ENCODE results near the gene PERCC1. TPM values are rescaled to one million over a fixed set of nuclear protein-coding genes. Genes with fewer than 3 reads are reported as not detected.

The PERCC1 gene
- total RNA-seq, 5 donors from 2014 or later (not counting 1 experiment from before 2014, with no cell fraction given) = 0.36 to 1.6 (median 0.90) TPM

- Histone ChIP-seq H3K27me3 (replicated peaks in 1 of 2; ENCODE audit: control insufficient read depth in 2 of 2, extremely low read depth in 1 of 2, insufficient read depth in 2 of 2, low read length in 1 of 2) (no peaks in the 10 kb centered on the region), H3K36me3 (ENCODE audit: control insufficient read depth in 2 of 2, extremely low read depth in 1 of 2, insufficient read depth in 1 of 2, low read length in 1 of 2) (peaks cover 7 to 13% of the 10 kb centered on the region in 2 donors), H3K4me1 (ENCODE audit: control insufficient read depth in 1 of 2, extremely low read depth in 1 of 2, insufficient read depth in 2 of 2, low read length in 2 of 2) (no peaks in the 10 kb centered on the region), H3K9me3 (no peaks in the 10 kb centered on the region), H3K4me3 (ENCODE audit: control insufficient read depth in 1 of 2, extremely low read depth in 1 of 2, low read length in 1 of 2) (no peak overlapping the region), H3K27ac (ENCODE audit: low read length) (no peak overlapping the region)
- Mint-ChIP-seq H3K27me3 (no peaks in the 10 kb centered on the region), H3K27ac (no peak overlapping the region), H3K4me3 (no peak overlapping the region), H3K9me3 (no peaks in the 10 kb centered on the region), H3K4me1 (no peaks in the 10 kb centered on the region), H3K36me3 (no peaks in the 10 kb centered on the region)
- ChIA-PET CTCF (no interaction called here), POLR2A (no interaction called here)
- 86% methylated on average over 23 of the region's 24 CpGs for WGBS (ENCODE audit: insufficient coverage)
- ATAC-seq (replicated peaks in 1 of 4) (no peak), DNase-seq (no peak)
Observed at GRCh38 chr16:1442697-1443096, 11.8 kb downstream of the PERCC1 start.

GRCh38 chr16:1443403-1443973, 12.6 kb downstream of the PERCC1 start:
- no peak overlapping the region for H3K4me3 Mint-ChIP-seq
- Histone ChIP-seq H3K4me1 (ENCODE audit: control insufficient read depth in 1 of 2, extremely low read depth in 1 of 2, insufficient read depth in 2 of 2, low read length in 2 of 2) (no peaks in the 10 kb centered on the region), H3K4me3 (ENCODE audit: control insufficient read depth in 1 of 2, extremely low read depth in 1 of 2, low read length in 1 of 2) (no peak overlapping the region), H3K27me3 (replicated peaks in 1 of 2; ENCODE audit: control insufficient read depth in 2 of 2, extremely low read depth in 1 of 2, insufficient read depth in 2 of 2, low read length in 1 of 2) (no peaks in the 10 kb centered on the region), H3K27ac (ENCODE audit: low read length) (no peak overlapping the region), H3K9me3 (no peaks in the 10 kb centered on the region), H3K36me3 (ENCODE audit: control insufficient read depth in 2 of 2, extremely low read depth in 1 of 2, insufficient read depth in 1 of 2, low read length in 1 of 2) (peaks cover 13% of the 10 kb centered on the region in 2 donors)
- ATAC-seq (replicated peaks in 1 of 4) (no peak), DNase-seq (no peak)
- ChIA-PET POLR2A (no interaction called here), CTCF (no interaction called here)
- WGBS (ENCODE audit: insufficient coverage) = 90% methylated on average over 38 of the region's 38 CpGs
- H3K9me3 Mint-ChIP-seq = no peaks in the 10 kb centered on the region
- no peaks in the 10 kb centered on the region for H3K4me1 Mint-ChIP-seq
- no peaks in the 10 kb centered on the region for H3K36me3 Mint-ChIP-seq
- no peaks in the 10 kb centered on the region for H3K27me3 Mint-ChIP-seq
- H3K27ac Mint-ChIP-seq = no peak overlapping the region

- ATAC-seq (replicated peaks in 1 of 4) = no peak
- Mint-ChIP-seq H3K27me3 (no peaks in the 10 kb centered on the region), H3K36me3 (no peaks in the 10 kb centered on the region), H3K4me1 (no peaks in the 10 kb centered on the region), H3K4me3 (no peak within 1 kb of the TSS), H3K9me3 (no peaks in the 10 kb centered on the region), H3K27ac (no peak within 1 kb of the TSS)
- WGBS (ENCODE audit: insufficient coverage) = 95% methylated on average over 21 of the region's 27 CpGs
- H3K27me3 ChIP-seq (replicated peaks in 1 of 2; ENCODE audit: control insufficient read depth in 2 of 2, extremely low read depth in 1 of 2, insufficient read depth in 2 of 2, low read length in 1 of 2) = no peaks in the 10 kb centered on the region
- POLR2A ChIA-PET = no interaction called here
- no peak within 1 kb of the TSS for H3K4me3 ChIP-seq (ENCODE audit: control insufficient read depth in 1 of 2, extremely low read depth in 1 of 2, low read length in 1 of 2)
- DNase-seq = no peak
- no peaks in the 10 kb centered on the region for H3K9me3 ChIP-seq
- H3K27ac ChIP-seq (ENCODE audit: low read length) = no peak within 1 kb of the TSS
- H3K36me3 ChIP-seq (ENCODE audit: control insufficient read depth in 2 of 2, extremely low read depth in 1 of 2, insufficient read depth in 1 of 2, low read length in 1 of 2) = peaks cover 13% of the 10 kb centered on the region in 2 donors
- CTCF ChIA-PET = no interaction called here
- no peaks in the 10 kb centered on the region for H3K4me1 ChIP-seq (ENCODE audit: control insufficient read depth in 1 of 2, extremely low read depth in 1 of 2, insufficient read depth in 2 of 2, low read length in 2 of 2)
Observed at GRCh38 chr16:1443980-1444729, 13.3 kb downstream of the PERCC1 start, which contains the start of gene CCDC154. CCDC154 (minus strand) TSS chr16:1444556; CDS start chr16:1444322, 234 bp downstream.

- Histone ChIP-seq H3K4me1 (ENCODE audit: control insufficient read depth in 1 of 2, extremely low read depth in 1 of 2, insufficient read depth in 2 of 2, low read length in 2 of 2) (no peaks in the 10 kb centered on the region), H3K27me3 (replicated peaks in 1 of 2; ENCODE audit: control insufficient read depth in 2 of 2, extremely low read depth in 1 of 2, insufficient read depth in 2 of 2, low read length in 1 of 2) (no peaks in the 10 kb centered on the region), H3K27ac (ENCODE audit: low read length) (no peak overlapping the region), H3K36me3 (ENCODE audit: control insufficient read depth in 2 of 2, extremely low read depth in 1 of 2, insufficient read depth in 1 of 2, low read length in 1 of 2) (peaks cover 13 to 16% of the 10 kb centered on the region in 2 donors), H3K9me3 (no peaks in the 10 kb centered on the region), H3K4me3 (ENCODE audit: control insufficient read depth in 1 of 2, extremely low read depth in 1 of 2, low read length in 1 of 2) (no peak overlapping the region)
- no peak for DNase-seq
- ATAC-seq (replicated peaks in 1 of 4) = no peak
- ChIA-PET CTCF (no interaction called here), POLR2A (no interaction called here)
- peaks cover 5% of the 10 kb centered on the region for H3K36me3 Mint-ChIP-seq
- WGBS (ENCODE audit: insufficient coverage) = 90% methylated on average over 35 of the region's 48 CpGs
- no peaks in the 10 kb centered on the region for H3K27me3 Mint-ChIP-seq
- no peak overlapping the region for H3K4me3 Mint-ChIP-seq
- no peaks in the 10 kb centered on the region for H3K9me3 Mint-ChIP-seq
- no peaks in the 10 kb centered on the region for H3K4me1 Mint-ChIP-seq
- no peak overlapping the region for H3K27ac Mint-ChIP-seq
Observed at GRCh38 chr16:1444730-1445517, 14.0 kb downstream of the PERCC1 start.

GRCh38 chr16:1445518-1446203, 14.8 kb downstream of the PERCC1 start:
- Mint-ChIP-seq H3K27ac (no peak overlapping the region), H3K9me3 (no peaks in the 10 kb centered on the region), H3K4me1 (no peaks in the 10 kb centered on the region), H3K36me3 (peaks cover 5% of the 10 kb centered on the region), H3K27me3 (no peaks in the 10 kb centered on the region), H3K4me3 (no peak overlapping the region)
- Histone ChIP-seq H3K4me3 (ENCODE audit: control insufficient read depth in 1 of 2, extremely low read depth in 1 of 2, low read length in 1 of 2) (no peak overlapping the region), H3K36me3 (ENCODE audit: control insufficient read depth in 2 of 2, extremely low read depth in 1 of 2, insufficient read depth in 1 of 2, low read length in 1 of 2) (peaks cover 13 to 19% of the 10 kb centered on the region in 2 donors), H3K27me3 (replicated peaks in 1 of 2; ENCODE audit: control insufficient read depth in 2 of 2, extremely low read depth in 1 of 2, insufficient read depth in 2 of 2, low read length in 1 of 2) (no peaks in the 10 kb centered on the region), H3K27ac (ENCODE audit: low read length) (no peak overlapping the region), H3K9me3 (no peaks in the 10 kb centered on the region), H3K4me1 (ENCODE audit: control insufficient read depth in 1 of 2, extremely low read depth in 1 of 2, insufficient read depth in 2 of 2, low read length in 2 of 2) (no peaks in the 10 kb centered on the region)
- ChIA-PET CTCF (no interaction called here), POLR2A (no interaction called here)
- ATAC-seq (replicated peaks in 1 of 4) (no peak), DNase-seq (no peak)
- WGBS (ENCODE audit: insufficient coverage) = 89% methylated on average over 24 of the region's 25 CpGs

- CTCF ChIA-PET = no interaction called here
- Histone ChIP-seq H3K36me3 (ENCODE audit: control insufficient read depth in 2 of 2, extremely low read depth in 1 of 2, insufficient read depth in 1 of 2, low read length in 1 of 2) (peaks cover 19 to 21% of the 10 kb centered on the region in 2 donors), H3K27ac (ENCODE audit: low read length) (no peak overlapping the region), H3K27me3 (replicated peaks in 1 of 2; ENCODE audit: control insufficient read depth in 2 of 2, extremely low read depth in 1 of 2, insufficient read depth in 2 of 2, low read length in 1 of 2) (no peaks in the 10 kb centered on the region), H3K9me3 (no peaks in the 10 kb centered on the region), H3K4me1 (ENCODE audit: control insufficient read depth in 1 of 2, extremely low read depth in 1 of 2, insufficient read depth in 2 of 2, low read length in 2 of 2) (no peaks in the 10 kb centered on the region), H3K4me3 (ENCODE audit: control insufficient read depth in 1 of 2, extremely low read depth in 1 of 2, low read length in 1 of 2) (no peak overlapping the region)
- POLR2A ChIA-PET = no interaction called here
- Mint-ChIP-seq H3K9me3 (no peaks in the 10 kb centered on the region), H3K4me3 (no peak overlapping the region), H3K4me1 (no peaks in the 10 kb centered on the region), H3K27me3 (no peaks in the 10 kb centered on the region), H3K36me3 (peaks cover 7% of the 10 kb centered on the region), H3K27ac (no peak overlapping the region)
- 94% methylated on average over 37 of the region's 41 CpGs for WGBS (ENCODE audit: insufficient coverage)
- no peak for DNase-seq
- no peak for ATAC-seq (replicated peaks in 1 of 4)
Observed at GRCh38 chr16:1446296-1447080, 15.6 kb downstream of the PERCC1 start.

Measured in T-cell (primary cell).